GM20000 (cell line): ENCODE data around the gene A1BG.

ENCODE experiments used
- DNase-seq: peaks from one replicate; pipeline ENCODE4 v3.0.0; 2012; ENCODE audit warnings: low spot score
- CTCF ChIP-seq: IDR thresholded peaks from 2 replicates; pipeline ENCODE4 v1.5.1; 2012; ENCODE audit warnings: mild to moderate bottlenecking, control low read depth; ENCODE audit errors: extremely low read depth, missing control alignments

The A1BG gene

GRCh38 chr19:58372311-58373133 is 19.2 kb upstream of the A1BG start:
- no peak for TF ChIP-seq CTCF
- DNase-seq = no peak

GRCh38 chr19:58368561-58369360 is 15.5 kb upstream of the A1BG start:
- TF ChIP-seq CTCF = no peak
- DNase-seq = no peak

- no peak for TF ChIP-seq CTCF
- no peak for DNase-seq
Measured at GRCh38 chr19:58367698-58368454, 14.6 kb upstream of the A1BG start.

GRCh38 chr19:58366585-58367430 is 13.5 kb upstream of the A1BG start:
- TF ChIP-seq CTCF = no peak
- DNase-seq = no peak

- TF ChIP-seq CTCF = no peak
- DNase-seq = no peak
Measured at GRCh38 chr19:58364146-58364545, 10.9 kb upstream of the A1BG start.

GRCh38 chr19:58362272-58362994 is 9.1 kb upstream of the A1BG start, which contains the start of gene ZNF497:
Gene ZNF497, minus strand, starts transcription at chr19:58362751. Its CDS starts 5,116 bp downstream, at chr19:58357635.
- no peak for TF ChIP-seq CTCF
- DNase-seq = peak; percentile 100
